H1 (cell line): ENCODE results near the gene FABP7.

Source experiments
- CEBPB ChIP-seq: IDR thresholded peaks from 2 replicates; pipeline ENCODE4 v1.6.1; 2012; ENCODE audit warnings: low read depth, low read length
- FOSL1 ChIP-seq: IDR thresholded peaks from 2 replicates; pipeline ENCODE4 v1.6.1; 2011; ENCODE audit warnings: mild to moderate bottlenecking, low read depth, low read length, moderate library complexity; ENCODE audit not compliant: insufficient read depth
- GABPA ChIP-seq: IDR thresholded peaks from 2 replicates; pipeline ENCODE4 v1.6.1; 2011; ENCODE audit warnings: mild to moderate bottlenecking, low read length, moderate library complexity, borderline replicate concordance; ENCODE audit not compliant: insufficient read depth
- POLR2AphosphoS5 ChIP-seq: IDR thresholded peaks from 2 replicates; pipeline ENCODE4 v1.6.1; 2011; ENCODE audit warnings: low read depth, low read length
- SRF ChIP-seq: IDR thresholded peaks from 2 replicates; pipeline ENCODE4 v1.6.1; 2011; ENCODE audit warnings: mild to moderate bottlenecking, low read depth, low read length, moderate library complexity
- ZNF274 ChIP-seq: IDR thresholded peaks from 2 replicates; pipeline ENCODE4 v1.7.0; 2012; ENCODE audit warnings: low read length, borderline replicate concordance; ENCODE audit errors: extremely low read depth
- TF ChIP-seq, protein P1 (sequence below), 3 experiments: IDR thresholded peaks; 1 replicate in 2 of 3; 2 replicates in 1 of 3; pipeline versions ENCODE4 v1.5.1 to v1.6.1; 2011; ENCODE audit warnings: low read length in 3 of 3, mild to moderate bottlenecking in 3 of 3, inconsistent platforms in 2 of 3, low read depth in 1 of 3, moderate library complexity in 1 of 3; ENCODE audit not compliant: insufficient read depth in 1 of 3; ENCODE audit errors: control extremely low read depth in 1 of 3
- TF ChIP-seq, protein P2 (sequence below): IDR thresholded peaks from 2 replicates; pipeline ENCODE4 v1.6.1; 2011; ENCODE audit warnings: low read length, improper control_type of control experiment

DNA sequence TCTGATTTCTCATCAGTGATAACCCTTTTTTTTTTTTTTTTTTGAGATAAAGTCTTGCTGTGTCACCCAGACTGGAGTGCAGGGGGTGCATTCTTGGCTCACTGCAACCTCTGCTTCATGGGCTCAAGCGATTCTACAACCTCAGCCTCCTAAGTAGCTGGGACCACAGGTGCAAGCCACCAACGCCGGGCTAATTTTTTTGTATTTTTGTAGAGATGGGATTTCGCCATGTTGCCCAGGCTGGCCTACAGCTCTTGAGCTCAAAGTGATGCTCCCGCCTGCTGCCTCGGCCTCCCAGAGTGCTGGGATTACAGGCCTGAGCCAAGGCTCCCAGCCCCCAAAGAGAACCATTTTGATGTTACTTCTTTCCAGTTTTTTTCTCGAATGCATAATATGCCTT, 2.2 kb downstream of the FABP7 start:
- TF ChIP-seq, protein P1, sequence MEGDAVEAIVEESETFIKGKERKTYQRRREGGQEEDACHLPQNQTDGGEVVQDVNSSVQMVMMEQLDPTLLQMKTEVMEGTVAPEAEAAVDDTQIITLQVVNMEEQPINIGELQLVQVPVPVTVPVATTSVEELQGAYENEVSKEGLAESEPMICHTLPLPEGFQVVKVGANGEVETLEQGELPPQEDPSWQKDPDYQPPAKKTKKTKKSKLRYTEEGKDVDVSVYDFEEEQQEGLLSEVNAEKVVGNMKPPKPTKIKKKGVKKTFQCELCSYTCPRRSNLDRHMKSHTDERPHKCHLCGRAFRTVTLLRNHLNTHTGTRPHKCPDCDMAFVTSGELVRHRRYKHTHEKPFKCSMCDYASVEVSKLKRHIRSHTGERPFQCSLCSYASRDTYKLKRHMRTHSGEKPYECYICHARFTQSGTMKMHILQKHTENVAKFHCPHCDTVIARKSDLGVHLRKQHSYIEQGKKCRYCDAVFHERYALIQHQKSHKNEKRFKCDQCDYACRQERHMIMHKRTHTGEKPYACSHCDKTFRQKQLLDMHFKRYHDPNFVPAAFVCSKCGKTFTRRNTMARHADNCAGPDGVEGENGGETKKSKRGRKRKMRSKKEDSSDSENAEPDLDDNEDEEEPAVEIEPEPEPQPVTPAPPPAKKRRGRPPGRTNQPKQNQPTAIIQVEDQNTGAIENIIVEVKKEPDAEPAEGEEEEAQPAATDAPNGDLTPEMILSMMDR (IDR thresholded peaks at IDR 0.05; ENCODE audit: control extremely low read depth in 1 of 3, insufficient read depth in 1 of 3, low read depth in 1 of 3, low read length in 3 of 3) = no peak
- TF ChIP-seq FOSL1 (no peak), SRF (no peak), CEBPB (no peak), GABPA (no peak), POLR2AphosphoS5 (no peak), ZNF274 (no peak)
- TF ChIP-seq, protein P2, sequence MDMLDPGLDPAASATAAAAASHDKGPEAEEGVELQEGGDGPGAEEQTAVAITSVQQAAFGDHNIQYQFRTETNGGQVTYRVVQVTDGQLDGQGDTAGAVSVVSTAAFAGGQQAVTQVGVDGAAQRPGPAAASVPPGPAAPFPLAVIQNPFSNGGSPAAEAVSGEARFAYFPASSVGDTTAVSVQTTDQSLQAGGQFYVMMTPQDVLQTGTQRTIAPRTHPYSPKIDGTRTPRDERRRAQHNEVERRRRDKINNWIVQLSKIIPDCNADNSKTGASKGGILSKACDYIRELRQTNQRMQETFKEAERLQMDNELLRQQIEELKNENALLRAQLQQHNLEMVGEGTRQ = no peak
